K562 (cell line): ENCODE data around the gene SELENOM. TPM values are rescaled to one million over a fixed set of nuclear protein-coding genes. Genes with fewer than 3 reads are reported as not detected.

ENCODE experiments used
- ATAC-seq: fragments of 200-7000 bp; cut with Tn5 transposase; 3 replicates; pipeline ENCODE4 v1.9.1; 2020; ENCODE audit warnings: moderate library complexity
- BruUV-seq: library from RNA; stranded (reverse); fragments of 400-500 nt; replicated peaks from 2 replicates; lab custom pipeline; 2021; lab: Mats Ljungman, UMichigan
- CTCF ChIA-PET: fragments of 300-600 bp; formaldehyde crosslinking; extraction: SDS; loops from one replicate; lab custom pipeline; 2021; ENCODE audit warnings: low intra/inter-chr PET ratio; lab: Yijun Ruan, JAX
- POLR2A ChIA-PET: fragments of 300-600, 350-650 bp; sonication (Branson Sonifier 250); formaldehyde crosslinking; extraction: SDS; loops from one replicate; lab custom pipeline; 2021; ENCODE audit warnings: antibody characterized with exemption, inconsistent platforms; lab: Yijun Ruan, JAX
- DNase-seq, 4 experiments: peaks; one replicate each; pipeline versions ENCODE4 v3.0.0 to v3.0.0-alpha.2; 2011 to 2018; ENCODE audit warnings: low spot score in 3 of 4, mixed read lengths in 3 of 4; ENCODE audit errors: extremely low read depth in 1 of 4
- FAIRE-seq: peaks from 2 replicates; lab custom pipeline; 2011; peaks lifted over from hg19 to GRCh38; lab: Jason Lieb, UNC
- H2AFZ ChIP-seq: 2 replicates; pipeline ENCODE4 v1.6.0; 2011; ENCODE audit warnings: low read depth, low read length, control low read depth, inconsistent platforms
- H3K27ac ChIP-seq: fragments of 200-600 bp; 3 replicates; pipeline ENCODE4 v1.8.0; 2011; ENCODE audit warnings: low read depth, mild to moderate bottlenecking, control low read depth, inconsistent platforms, low read length, moderate library complexity, mixed read lengths; ENCODE audit errors: extremely low read depth
- H3K27me3 ChIP-seq, 2 experiments: fragments of 300-600 bp in 1 of 2; 2 replicates in 1 of 2; 3 replicates in 1 of 2; pipeline versions ENCODE4 v1.6.0 to v1.8.0; 2011; ENCODE audit warnings: inconsistent platforms in 2 of 2, low read length in 2 of 2, mild to moderate bottlenecking in 1 of 2, mixed read lengths in 1 of 2, moderate library complexity in 1 of 2; ENCODE audit not compliant: control insufficient read depth in 2 of 2, insufficient read depth in 2 of 2
- H3K36me3 ChIP-seq: fragments of 300-600 bp; 3 replicates; pipeline ENCODE4 v1.8.0; 2011; ENCODE audit warnings: mild to moderate bottlenecking, low read length, inconsistent platforms; ENCODE audit not compliant: control insufficient read depth, insufficient read depth
- H3K4me1 ChIP-seq, 2 experiments: fragments of 200-600 bp in 1 of 2; replicated peaks in 1 of 2; 2 replicates in 1 of 2; 3 replicates in 1 of 2; pipeline versions ENCODE4 v1.5.1 to v1.8.0; 2011; ENCODE audit warnings: inconsistent platforms in 2 of 2, low read length in 2 of 2, mild to moderate bottlenecking in 1 of 2, mixed read lengths in 1 of 2, moderate library complexity in 1 of 2; ENCODE audit not compliant: control insufficient read depth in 2 of 2, insufficient read depth in 2 of 2
- H3K4me2 ChIP-seq: 2 replicates; pipeline ENCODE4 v1.6.1; 2011; ENCODE audit warnings: low read length, control low read depth, inconsistent platforms, mixed read lengths; ENCODE audit not compliant: insufficient read depth
- H3K4me3 ChIP-seq: fragments of 200-600 bp; sonication (generic), shearing (Covaris generic); 2 replicates; pipeline ENCODE4 v1.5.1; 2016; ENCODE audit warnings: control low read depth, inconsistent platforms
- H3K79me2 ChIP-seq: fragments of 200-600 bp; 3 replicates; pipeline ENCODE4 v1.8.0; 2011; ENCODE audit warnings: low read length, inconsistent platforms; ENCODE audit not compliant: control insufficient read depth, insufficient read depth
- H3K9ac ChIP-seq, 2 experiments: 2 replicates each; pipeline versions ENCODE4 v1.6.0 to v1.6.1; 2011; ENCODE audit warnings: low read depth in 2 of 2, low read length in 2 of 2, control low read depth in 1 of 2, inconsistent platforms in 1 of 2, mild to moderate bottlenecking in 1 of 2, mixed read lengths in 1 of 2; ENCODE audit not compliant: insufficient read depth in 1 of 2
- H3K9me1 ChIP-seq: one replicate; pipeline ENCODE4 v1.6.0; 2011; ENCODE audit warnings: inconsistent platforms, mild to moderate bottlenecking, low read length, moderate library complexity; ENCODE audit not compliant: control insufficient read depth, insufficient read depth
- H3K9me3 ChIP-seq: replicated peaks from 2 replicates; pipeline ENCODE4 v1.5.1; 2011; ENCODE audit warnings: low read depth, low read length, inconsistent platforms; ENCODE audit not compliant: control insufficient read depth, insufficient read depth
- H4K20me1 ChIP-seq: replicated peaks from 2 replicates; pipeline ENCODE4 v1.6.1; 2011; ENCODE audit warnings: low read length, inconsistent platforms, mixed read lengths; ENCODE audit not compliant: control insufficient read depth, insufficient read depth
- ARID1B ChIP-seq: fragments of 450-650 bp; IDR thresholded peaks from 2 replicates; pipeline ENCODE4 v1.6.1; 2016; ENCODE audit warnings: antibody characterized with exemption, mild to moderate bottlenecking, inconsistent platforms
- HDGF ChIP-seq: fragments of 450-650 bp; IDR thresholded peaks from 2 replicates; pipeline ENCODE4 v1.6.1; 2016
- MGA ChIP-seq: fragments of 450-650 bp; IDR thresholded peaks from 2 replicates; pipeline ENCODE4 v1.6.1; 2016; ENCODE audit warnings: mild to moderate bottlenecking, moderate library complexity
- SAFB2 ChIP-seq: fragments of 200-400 bp; formaldehyde crosslinking; IDR thresholded peaks from 2 replicates; pipeline ENCODE4 v1.6.1; 2018; ENCODE audit warnings: borderline replicate concordance, low read length, low read depth, moderate library complexity; ENCODE audit not compliant: severe bottlenecking
- SETDB1 ChIP-seq: IDR thresholded peaks from one replicate; pipeline ENCODE4 v1.6.1; 2012; ENCODE audit warnings: low read length, control low read depth, inconsistent platforms
- STAT5B ChIP-seq: fragments of 250-450 bp; sonication (Bioruptor Pico); IDR thresholded peaks from 2 replicates; pipeline ENCODE4 v1.8.0; 2021; ENCODE audit warnings: mild to moderate bottlenecking, inconsistent platforms
- ZNF707 ChIP-seq: fragments of 250-450 bp; sonication (Bioruptor Pico); conservative IDR thresholded peaks from 2 replicates; pipeline ENCODE4 v1.8.0; 2022; ENCODE audit warnings: inconsistent platforms, mild to moderate bottlenecking, moderate library complexity
- WGBS: fragments of 100-300 bp; shearing (Covaris generic); methylation state at CpG from one replicate; pipeline ENCODE4 v1.1.6; 2016; ENCODE audit warnings: low coverage, mixed read lengths; ENCODE audit not compliant: insufficient coverage; ENCODE audit errors: missing lambda C conversion rate; 5-methylcytosine and 5-hydroxymethylcytosine counted together
- in situ Hi-C: fragments of 300-500 bp; cut with MboI; formaldehyde crosslinking; loops from 4 replicates; pipeline ENCODE4 v1.15.0; 2018; ENCODE audit warnings: inconsistent platforms, mixed read lengths
- intact Hi-C: fragments of 100-400 bp; cut with micrococcal nuclease; formaldehyde crosslinking; loops from 2 replicates; pipeline ENCODE4 v1.14.2; 2022
- polyA plus RNA-seq, 8 experiments: library from polyadenylated mRNA; depleted of rRNA in 4 of 8; stranded (reverse) in 5 of 8; unstranded in 3 of 8; fragments of >200 nt; fragmentation: Nextera tagmentation in 2 of 8; fragmentation: Illumina TruSeq in 1 of 8; extraction: Ambion mirVana in 2 of 8; extraction: Trizol in 1 of 8; gene quantifications; 2 replicates each; pipeline versions ENCODE4 v1.2.1 to v1.2.3, GENCODE V29; 2011 to 2014; ENCODE audit warnings: inconsistent platforms in 1 of 8, missing spikeins in 1 of 8
- total RNA-seq, 7 experiments: library from RNA; depleted of rRNA in 6 of 7; stranded (reverse); fragments of >200 nt in 6 of 7; fragmentation: Illumina TruSeq in 2 of 7; extraction: Trizol in 2 of 7; gene quantifications; 2 replicates each; pipeline versions ENCODE4 v1.2.1 to v1.2.3, GENCODE V29; 2011 to 2021; ENCODE audit warnings: low replicate concordance in 1 of 7

The SELENOM gene
- total and polyA plus RNA-seq, 9 of the 15 experiments (the other 6 are each of a cell fraction or from before 2014, with no cell fraction given), result 1.2 to 10.6 (median 3.7) TPM

- FAIRE-seq (no peak), DNase-seq (no peak), ATAC-seq (no peak)
- in situ Hi-C loops, result loop anchor here (10.0 kb wide), 1 partner anchor 201 kb away; no protein-coding TSS in a partner anchor
- Histone ChIP-seq H4K20me1 (no peaks in the 10 kb centered on the region), H3K4me2 (no peak overlapping the region), H3K79me2 (peaks cover 2% of the 10 kb centered on the region; the same call in 1 of the 3 replicates), H3K9me3 (no peaks in the 10 kb centered on the region), H3K27me3 (no peaks in the 10 kb centered on the region), H2AFZ (no peak overlapping the region), H3K9ac (no peak overlapping the region), H3K4me3 (no peak overlapping the region), H3K4me1 (no peaks in the 10 kb centered on the region; a peak in 1 of 5 replicates), H3K27ac (no peak overlapping the region)
- POLR2A ChIA-PET, result interaction anchor here (1.1 to 1.5 kb wide), 2 partner anchors 20 to 48 kb away, joined by 3 read pairs; partner anchors contain the start of gene SELENOM
- WGBS, result 10% methylated on average over 3 of the region's 3 CpGs
- intact Hi-C loops, result no loop called here
- no TSS peak for BruUV-seq
- TF ChIP-seq HDGF, result no peak
- TF ChIP-seq ARID1B, result no peak
- no peak for TF ChIP-seq SETDB1
- no peak for TF ChIP-seq STAT5B
- TF ChIP-seq ZNF707 (CRISPR knock-in tag), result no peak
- TF ChIP-seq SAFB2, result no peak
- TF ChIP-seq MGA, result no peak
- TF ChIP-seq, all 486 proteins: peak for 0
- Histone ChIP-seq H3K9me1 (no peaks in the 10 kb centered on the region), H3K36me3 (no peaks in the 10 kb centered on the region)
- CTCF ChIA-PET, result no interaction called here
Observed at GRCh38 chr22:31155422-31155821, 48.1 kb upstream of the SELENOM start.
